Activated T-helper 9 cell treated with anti-CD3 and anti-CD28 coated beads, Interleukin-2, amount 50 U/mL, for 16 hours (primary cell): ENCODE measurements around the gene SLC16A12.
"Not testable (repeated sequence)": the region's sequence is repeated elsewhere in the genome, so short reads cannot be mapped to it uniquely, and the experiment has no call there.

ENCODE experiments used
- DNase-seq: peaks from one replicate; pipeline ENCODE4 v3.0.0-alpha.2; 2020; ENCODE audit warnings: low read depth

Gene SLC16A12

DNA sequence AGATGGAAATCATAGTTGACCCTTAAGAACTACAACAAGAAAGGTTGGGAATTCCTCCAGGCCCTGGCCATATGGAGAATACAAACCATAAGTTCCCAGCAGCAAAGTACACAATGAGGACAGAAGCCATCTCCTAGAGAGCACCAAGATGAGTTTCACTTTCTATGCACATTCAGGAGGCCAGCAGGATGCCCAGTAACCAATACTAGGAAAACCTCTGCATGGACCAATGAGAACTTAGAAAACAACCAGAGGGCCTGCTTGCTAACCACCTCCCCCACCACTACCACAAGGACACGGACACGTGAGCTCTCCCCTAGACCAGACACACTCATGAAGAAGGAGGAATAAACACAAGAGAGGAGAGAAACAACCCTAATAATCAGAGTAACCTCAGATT lies 64.8 kb downstream of the SLC16A12 start:
- no peak for DNase-seq

DNA sequence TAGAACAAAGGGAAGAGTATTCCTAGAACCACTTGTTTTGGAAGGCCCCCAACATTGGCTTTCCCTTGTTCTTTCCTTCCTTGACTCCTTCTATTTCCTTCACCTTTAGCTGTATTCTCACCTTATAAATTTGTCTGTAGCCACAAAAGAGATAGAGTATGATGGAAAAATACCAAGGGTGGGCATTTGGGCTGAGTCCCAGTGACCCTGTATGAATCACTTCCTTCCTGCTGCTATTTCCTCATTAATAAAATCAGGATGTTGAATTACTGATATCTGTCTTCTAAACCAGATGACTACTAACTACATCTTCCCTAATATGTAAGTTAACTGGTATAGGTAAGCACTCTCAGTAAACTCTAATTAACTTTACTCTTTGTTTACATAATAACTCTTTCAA lies 65.9 kb downstream of the SLC16A12 start:
- no peak for DNase-seq

DNA sequence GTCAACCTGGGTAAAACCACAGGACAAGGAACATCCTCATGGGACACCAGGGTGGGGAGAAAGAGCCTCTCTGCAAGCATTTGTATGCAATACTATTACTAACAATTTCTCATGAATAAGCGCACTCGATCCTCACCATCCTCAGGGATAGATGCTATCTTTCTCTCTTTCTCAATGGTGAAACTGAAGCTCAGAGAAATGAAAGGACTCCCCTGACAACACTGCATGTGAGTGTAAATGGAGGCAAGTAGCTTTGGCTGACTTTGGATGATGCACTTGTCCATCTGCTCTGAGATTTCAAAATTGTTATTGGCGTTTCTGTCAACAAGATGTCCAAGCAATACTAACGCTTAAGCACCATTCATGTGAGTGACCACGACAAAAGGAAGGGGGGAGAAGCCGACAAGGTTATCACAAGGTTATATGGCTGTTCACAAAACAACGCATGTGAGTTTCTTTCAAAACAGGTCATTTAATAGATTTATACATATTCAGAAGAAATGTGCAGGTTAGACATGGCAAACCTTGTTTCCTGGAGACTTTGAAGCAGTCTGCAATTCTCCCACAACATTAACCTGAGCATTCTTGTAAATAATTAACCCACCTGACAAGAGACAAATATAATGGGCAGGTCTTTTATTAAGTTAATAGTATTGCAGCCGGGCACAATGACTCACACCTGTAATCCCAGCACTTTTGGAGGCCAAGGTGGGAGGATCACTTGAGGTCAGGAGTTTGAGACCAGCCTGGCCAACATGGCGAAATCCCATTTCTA lies 67.0 kb downstream of the SLC16A12 start:
- DNase-seq = no peak

DNA sequence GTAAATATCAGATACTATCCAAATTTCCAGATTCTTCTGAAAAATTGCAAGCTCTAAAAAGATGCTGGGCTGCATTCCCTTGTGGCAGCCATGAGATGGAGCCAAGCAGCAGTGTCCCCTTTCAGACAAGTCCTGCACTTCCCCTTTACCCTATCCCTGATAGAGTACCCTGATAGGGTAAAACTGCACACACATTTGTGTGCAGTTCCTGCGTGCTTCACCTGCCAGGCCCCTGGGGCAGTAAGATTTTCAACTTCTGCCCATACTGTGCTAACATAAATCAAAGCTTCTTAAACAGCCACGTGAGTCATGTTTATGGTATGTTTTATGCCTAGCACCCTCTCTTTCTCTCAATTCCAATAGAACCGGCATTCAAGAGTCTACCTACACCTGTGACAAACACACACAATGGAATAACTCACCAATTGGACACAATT lies 68.8 kb downstream of the SLC16A12 start:
- DNase-seq = no peak

DNA sequence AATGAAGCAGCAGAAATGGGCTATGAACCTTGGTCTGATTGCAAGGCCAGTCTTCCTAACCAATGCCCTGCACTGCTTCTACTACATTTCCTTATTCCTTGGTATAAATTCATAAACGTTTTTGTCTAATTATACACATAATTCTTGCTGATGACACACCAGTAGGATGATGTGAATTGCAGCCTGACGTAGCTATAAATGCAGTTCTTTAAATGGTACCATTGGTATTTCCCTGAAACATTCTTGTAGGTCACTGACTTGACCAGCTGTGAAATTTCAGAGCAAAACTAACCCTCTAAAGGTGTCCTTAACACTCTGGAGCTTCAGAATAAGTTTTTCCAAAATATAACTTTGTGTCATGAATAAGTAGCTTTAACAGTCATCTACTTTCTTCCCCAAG lies 70.2 kb downstream of the SLC16A12 start:
- no peak for DNase-seq

DNA sequence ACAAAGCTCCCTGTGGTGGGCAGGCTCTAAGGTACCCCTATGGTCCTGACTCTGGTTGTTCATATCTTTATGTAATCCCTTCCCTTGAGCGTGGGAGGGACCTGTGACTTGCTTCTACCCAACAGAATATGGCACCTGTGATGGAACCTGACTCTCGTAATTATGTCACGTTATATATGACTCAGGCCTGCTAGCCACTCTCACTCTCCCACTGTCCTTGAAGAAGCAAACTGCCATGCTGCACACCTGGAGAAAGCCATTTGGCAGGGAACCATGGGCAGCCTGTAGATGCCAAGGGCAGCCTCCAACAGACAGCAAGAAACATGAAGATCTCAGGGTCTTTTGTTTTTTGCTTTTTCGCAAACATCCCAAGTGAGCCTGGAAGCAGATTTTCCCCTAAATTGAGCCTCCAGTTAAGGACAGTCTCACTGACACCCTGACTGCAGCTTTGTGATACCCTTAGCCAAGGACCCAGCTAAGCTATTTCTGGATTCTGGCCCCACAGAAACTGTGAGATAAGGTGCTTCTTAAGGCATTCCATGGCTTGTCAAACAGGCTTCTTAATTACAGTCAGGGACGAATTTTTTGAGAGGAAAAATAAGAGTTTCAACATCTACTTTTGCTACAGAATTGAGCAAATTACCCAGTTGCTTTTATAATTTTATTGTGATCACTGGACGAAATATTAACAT lies 71.4 kb downstream of the SLC16A12 start:
- DNase-seq = no peak

DNA sequence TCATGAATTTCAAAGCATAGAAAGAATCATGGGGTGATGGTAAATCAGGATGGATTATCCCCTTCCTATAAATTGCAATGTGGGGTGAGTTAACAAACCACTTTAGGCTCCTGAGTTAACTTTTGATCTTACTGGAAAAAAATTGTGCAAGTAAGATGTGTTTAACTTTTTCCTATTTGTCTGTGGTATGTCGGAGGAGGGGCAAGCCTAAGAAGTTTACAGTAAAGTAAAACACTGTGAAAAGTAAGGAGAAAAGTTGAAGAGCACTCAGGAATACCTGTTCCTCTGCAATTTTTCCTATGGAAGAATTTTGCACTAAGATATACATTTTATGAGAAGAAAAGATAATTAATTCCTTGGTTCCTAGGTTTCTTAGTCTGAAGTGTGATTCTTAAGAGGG lies 76.6 kb downstream of the SLC16A12 start:
- no peak for DNase-seq

DNA sequence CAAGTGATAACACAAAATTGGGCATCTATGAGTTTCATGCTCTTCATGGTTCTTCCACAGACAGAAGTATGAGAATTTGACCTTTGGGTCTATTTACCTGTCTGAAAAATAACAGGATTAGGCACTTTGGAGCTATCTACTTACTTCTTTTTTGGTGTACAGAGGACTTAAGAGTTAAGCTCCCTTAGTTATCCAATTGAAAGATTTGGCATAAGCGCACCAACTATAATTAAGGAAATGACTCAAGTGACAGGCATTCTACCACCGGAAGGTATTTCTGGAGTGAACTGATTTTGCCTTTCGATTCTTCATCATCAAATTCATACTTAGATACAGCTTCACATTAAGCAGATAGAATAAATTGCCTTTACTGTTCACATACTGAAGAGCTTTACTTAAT lies 77.1 kb downstream of the SLC16A12 start:
- DNase-seq = no peak

DNA sequence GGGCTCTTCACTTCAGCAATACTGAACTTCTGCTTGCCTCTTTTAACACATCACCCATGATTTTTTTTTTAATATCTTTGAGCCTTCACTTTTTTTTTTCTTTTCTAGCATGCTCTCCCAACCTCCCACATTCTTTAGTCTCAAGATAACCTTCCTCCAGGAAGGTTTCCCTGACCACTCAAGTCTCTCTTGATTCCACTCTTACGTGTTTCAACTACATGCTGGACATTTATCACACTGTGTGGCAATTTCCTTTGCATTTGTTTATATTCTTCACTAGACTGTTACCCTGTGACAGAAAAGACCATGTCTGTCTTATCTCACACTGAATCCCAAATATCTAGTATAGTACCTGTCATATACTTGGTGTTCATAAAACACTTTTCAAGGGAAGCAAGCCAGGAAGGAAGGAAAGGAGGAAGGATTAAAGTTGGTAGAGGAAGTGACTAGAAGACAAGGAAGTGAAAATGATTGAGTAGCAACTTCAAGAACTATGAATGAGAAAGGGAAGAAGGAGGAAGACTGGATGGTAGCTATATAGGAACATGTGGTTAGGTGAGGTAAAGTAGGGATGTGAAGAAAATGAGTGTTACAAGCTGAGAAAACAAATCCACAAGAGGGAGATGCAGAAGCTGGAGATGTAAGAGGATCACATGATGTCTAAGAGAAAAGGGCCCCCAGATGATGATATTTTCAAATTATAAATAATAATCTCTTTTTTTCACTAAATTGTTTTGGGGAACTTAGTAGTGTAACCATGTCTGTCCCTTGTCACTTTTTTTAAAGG lies 80.6 kb downstream of the SLC16A12 start:
- no peak for DNase-seq

DNA sequence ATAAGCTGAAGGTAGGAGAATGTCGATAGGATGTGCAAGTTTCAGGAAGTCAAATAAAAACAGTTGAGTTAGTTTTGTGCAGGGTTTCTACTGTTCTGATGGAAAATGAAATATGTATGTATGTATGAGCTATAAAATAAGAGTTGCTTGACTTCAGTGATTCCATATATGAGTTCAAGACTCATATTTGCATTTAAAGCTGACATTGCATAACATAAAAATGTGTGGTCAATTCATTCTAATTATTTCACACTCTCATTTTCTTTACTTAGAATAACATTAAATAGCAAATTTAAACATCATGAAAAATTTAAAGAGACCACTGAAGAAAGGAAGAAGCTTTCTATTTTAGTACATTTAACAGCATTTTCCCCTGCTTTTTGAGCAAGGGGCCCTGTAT lies 83.2 kb downstream of the SLC16A12 start:
- DNase-seq = no peak

DNA sequence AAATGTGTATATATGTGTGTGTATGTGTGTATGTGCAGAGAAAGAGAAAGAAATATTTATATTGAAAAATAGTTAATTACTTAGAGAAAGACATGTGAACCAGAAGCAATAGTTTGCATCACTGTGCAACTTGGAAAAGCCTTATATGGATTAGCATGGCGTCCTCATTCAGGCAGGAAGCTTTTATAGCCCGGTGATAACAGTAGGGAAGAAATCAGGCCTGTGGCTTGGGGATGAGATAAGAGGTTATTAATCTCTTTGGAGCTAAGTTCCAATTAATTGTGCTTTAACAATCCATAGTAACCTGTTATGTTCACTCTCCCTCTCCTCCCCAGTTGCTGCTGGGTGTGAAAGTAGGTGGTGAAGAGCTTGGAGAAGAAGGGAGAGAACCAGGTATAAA lies 84.5 kb downstream of the SLC16A12 start:
- no peak for DNase-seq

DNA sequence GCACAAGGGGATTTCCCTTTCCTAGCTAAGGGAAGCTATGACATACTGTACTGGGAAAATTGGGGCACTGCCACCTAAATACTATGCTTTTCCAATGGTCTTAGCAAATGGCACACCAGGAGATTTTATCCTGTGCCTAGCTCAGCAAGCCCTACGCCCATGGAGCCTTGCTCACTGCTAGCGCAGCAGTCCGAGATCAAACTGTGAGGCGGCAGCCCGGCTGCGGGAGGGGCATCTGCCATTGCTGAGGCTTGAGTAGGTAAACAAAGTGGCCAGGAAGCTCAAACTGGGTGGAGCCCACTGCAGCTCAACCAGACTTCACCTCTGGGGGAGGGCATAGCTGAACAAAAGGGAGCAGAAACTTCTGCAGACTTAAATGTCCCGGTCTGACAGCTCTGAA lies 90.6 kb downstream of the SLC16A12 start:
- DNase-seq = not testable (repeated sequence)

DNA sequence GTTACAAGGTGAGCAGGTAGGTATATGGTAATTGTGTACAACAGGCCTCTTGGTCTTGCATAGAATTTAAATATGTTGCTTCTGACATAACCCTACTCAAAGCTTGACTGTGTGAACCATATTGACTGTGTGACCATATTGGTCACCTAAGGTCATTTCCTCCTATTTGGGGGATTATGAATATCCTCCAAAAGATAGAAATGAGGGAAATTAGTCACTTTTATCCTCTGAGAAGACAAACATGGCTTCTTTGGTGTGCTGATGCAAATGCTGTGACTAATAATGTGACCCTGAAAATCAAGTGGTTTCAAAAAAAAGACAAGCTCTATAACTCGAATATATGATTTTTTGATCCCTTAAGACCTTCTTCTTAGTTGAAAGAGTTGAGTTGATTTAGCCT lies 93.1 kb downstream of the SLC16A12 start:
- DNase-seq = no peak

DNA sequence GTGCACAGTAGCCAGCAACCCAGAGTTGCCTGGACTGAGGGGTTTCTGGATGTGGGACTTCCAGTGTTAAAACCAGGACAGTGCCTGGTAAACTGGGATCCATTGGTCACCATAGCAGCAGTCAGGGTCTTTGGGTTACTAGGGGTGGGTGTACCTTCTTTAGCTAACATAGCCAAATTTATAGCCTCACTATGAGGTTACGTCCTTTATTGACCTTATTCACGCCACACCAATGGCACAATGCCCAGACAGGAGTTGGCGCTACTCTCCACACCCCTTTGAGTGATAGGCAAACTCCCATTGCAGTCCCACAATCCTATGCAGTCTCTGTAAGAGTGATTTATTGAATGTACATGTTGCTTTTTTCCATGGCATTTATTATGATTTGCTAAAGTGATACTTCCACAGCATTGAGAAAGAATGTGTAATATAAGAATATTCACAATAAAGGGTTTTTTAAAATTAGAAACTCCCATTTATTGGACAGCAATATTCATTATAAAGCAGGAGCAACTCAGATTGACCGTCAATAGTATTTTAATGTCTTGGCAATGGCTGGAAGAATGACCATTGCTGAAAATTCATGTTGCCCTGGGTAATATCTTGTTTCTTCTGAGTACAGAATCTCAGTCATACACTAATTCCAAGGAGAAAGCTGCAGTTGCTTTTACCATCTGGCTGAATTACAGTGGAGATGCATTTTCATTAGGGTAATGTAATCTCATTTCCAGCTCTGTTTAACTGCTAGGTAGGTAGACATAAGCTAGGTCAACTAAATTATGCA lies 95.0 kb downstream of the SLC16A12 start:
- DNase-seq = no peak

DNA sequence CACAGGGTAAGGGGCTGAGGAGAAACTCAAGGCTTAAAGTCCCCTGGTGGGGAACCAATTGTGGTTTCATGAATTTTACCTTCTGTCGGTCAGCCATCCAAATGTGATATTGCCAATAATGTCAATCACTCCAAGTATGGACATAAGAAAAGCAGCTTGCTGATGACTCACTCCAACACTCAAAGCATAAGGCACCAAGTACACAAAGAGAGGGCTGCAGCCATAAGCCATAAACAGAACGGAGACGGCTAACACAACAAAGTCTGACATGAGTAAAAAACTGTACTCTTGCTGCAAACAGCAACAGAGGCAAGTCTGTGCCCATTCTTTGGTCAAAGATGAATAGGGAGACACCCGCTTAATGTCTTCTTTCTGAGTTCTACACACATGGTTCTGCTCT lies 96.9 kb downstream of the SLC16A12 start:
- DNase-seq = no peak

DNA sequence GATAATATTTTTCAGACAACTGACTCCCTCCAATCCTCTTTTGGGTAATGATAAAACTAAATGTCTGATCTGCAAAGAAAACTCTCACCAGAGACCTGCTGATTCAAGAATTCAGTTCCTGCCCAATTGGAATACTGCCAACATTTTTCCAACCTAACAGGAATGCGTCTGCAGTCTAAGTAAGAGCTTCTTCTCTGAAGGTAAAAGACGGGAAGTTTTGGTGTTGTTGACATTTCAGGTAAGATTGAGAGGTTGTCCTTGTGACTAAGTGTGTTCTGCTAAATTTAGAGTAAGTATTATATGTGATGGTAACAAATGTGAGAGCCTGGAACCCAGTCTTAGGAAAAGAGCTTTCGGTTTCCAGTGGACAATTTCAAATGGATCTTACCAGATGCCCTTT lies 103.4 kb downstream of the SLC16A12 start:
- DNase-seq = no peak

DNA sequence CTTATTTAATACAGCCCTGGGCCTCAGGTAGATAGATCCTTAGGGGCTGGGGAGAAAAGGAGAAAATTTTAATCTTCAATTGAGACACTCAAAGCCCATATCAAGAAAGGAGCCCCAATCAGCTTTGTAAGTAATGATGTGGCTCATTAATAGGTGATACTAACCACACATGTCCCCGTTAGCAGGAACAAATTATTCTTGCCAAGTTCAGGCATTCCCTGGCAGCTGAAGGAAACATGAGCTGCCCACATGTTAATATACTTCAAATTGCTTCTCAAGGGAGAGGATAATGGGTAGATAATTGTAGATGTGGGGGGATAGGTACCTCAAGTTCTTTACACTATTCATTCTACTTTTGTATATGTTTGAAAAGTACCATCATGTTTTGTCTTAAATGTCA lies 106.5 kb downstream of the SLC16A12 start:
- no peak for DNase-seq

DNA sequence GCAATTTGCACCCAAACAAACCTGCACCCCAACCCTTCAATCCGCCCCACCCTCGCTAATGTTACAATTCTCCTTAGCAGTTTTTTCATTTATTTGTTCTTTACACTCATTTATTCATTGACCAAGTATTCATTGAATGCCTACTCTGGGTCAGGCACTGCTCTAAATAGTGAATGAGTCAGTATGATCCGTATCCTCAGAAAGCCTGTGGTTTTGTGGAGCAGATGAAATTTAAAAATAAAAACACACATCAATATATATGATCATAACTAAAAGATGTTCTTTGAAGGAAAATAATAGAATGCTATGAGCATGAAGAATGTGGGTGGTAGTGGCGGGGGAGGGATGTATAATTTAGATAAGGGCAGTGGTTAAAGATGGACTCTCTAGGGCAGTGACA lies 107.8 kb downstream of the SLC16A12 start:
- DNase-seq = no peak

DNA sequence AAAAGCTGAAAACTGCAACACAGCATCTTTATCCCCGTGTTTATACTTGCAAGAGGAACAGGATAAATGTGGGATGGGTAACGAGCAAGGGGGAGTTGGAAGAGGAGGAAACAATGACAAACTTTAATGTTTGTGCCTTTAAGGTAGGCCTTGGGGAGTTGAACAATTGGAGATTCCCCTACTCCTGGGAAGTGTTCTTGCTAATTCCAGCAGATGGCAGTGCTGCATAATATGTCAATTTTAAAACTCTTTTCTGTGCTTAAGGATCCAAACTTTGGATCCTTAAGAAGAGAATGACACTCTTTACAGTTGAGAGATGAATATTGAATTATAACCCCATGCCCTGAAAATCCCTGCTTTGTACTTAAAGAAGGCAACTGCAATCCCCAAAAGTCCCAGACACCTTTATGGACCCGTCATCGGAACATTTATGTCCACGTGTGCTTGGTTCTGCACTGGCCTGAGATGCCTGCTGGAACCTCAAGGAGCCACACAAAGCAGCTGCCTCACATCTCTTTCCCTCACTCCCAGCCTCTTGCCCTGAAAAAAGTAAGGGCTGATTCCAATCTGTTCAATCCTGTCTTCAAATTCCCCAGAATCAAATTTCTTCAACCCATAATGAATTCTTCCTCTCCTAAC lies 109.0 kb downstream of the SLC16A12 start:
- no peak for DNase-seq

DNA sequence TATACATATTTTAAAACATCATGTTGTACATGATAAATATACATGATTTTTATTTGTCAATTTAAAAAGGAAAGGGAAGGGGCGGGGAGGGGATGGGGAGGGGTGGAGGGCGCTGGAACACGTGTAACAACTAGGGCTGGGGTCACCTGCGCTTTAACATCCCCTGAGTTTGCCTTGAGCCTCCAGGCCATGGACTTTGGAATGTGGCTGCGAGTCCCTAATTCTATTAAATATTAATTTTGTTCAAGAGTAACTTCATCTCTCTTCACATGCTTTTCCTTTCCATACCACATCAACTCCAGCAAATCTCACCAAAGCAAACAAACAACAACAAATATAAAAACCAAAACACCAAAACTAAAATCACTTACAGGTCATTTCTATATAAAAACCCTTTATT lies 110.4 kb downstream of the SLC16A12 start:
- no peak for DNase-seq

DNA sequence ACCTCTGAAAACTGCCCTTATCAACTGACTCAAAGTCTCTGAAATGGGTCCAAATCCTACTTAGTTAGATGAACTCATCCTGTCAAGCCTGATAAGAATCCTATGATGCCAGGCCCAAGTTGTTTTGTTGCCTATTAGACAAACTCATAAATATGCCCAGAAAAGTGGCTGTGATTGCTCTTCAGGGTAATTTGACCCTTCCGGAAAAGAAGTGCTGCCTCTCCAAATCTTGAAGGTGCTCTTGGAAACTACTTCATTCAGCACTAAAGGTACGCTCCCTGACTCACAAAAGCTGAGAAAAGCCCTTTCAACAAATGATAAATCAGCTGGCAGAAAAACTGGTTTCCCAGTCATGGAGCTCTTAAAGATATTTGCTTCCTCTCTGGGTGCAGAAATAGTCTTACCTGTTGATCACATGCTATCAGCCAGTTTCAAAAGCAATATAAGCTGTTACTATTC lies 114.3 kb downstream of the SLC16A12 start:
- DNase-seq = no peak

DNA sequence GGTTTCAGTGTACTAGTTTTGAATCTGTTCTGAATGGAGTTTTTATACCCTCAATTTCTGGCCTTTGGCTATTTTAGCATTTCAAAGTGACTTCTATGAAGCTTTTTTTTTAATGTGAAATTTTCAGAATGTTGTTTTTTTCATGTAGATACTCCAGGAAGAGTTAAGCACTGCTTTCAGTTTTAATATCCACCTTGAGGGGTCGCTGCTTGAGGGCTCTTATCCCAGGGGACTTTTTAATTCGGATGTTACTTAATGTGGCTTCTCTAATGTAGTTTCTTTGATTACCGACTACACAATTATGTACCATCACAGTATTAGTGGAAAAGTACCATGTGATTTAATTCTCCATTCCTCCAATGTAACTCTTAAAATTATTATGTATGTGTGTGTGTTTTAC lies 115.8 kb downstream of the SLC16A12 start:
- DNase-seq = no peak
